Activated CD4-positive, alpha-beta T cell treated with anti-CD3 and anti-CD28 coated beads, Interleukin-2, Interleukin-6, amounts not matched to agents 100 ng/mL and 50 ng/mL, durations not matched to agents 16 hours and 8 hours (primary cell): Measurements from ENCODE around the gene ZBTB16.

Experiments
- DNase-seq: peaks from one replicate; pipeline ENCODE4 v3.0.0-alpha.2; 2020

ZBTB16 gene

DNA sequence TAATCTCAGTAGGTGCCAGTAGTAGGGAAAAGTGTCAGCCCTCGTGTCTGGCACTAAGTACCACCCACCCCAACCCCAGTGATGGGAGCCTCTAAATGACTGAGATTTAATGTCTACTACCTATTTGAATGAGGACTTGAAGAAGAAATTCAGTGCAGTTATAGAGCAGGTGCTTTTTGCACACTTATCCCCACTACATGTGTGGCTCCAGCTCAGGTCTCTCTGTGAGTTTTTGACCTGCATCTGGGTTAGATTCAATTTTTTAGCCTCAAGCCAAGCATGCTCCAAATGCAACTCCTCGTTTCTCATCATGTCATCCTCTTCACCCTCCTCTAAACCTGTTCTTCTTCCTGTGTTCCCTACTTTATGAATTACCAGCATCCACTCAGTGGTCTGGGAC, 211.8 kb downstream of the ZBTB16 start:
- no peak for DNase-seq

DNA sequence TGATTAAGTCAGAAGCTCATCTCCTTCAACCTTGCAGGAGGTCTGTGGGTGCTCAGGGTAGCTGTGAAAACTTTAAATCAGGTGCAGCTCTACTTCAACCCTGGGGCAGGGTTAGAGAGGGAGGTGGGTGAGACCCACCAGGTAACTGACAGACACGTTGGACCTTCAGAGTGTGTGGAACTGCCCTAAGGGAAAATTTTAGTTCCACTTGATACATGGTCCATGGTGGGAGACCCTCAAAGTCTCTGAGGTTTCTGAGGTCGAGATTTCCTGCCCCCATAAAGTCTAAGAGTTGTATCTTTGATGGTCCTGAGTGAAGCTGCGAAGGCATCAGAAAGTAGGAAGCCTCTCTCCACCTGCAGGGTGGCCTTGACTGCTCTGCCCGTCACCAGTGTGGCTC, 212.8 kb downstream of the ZBTB16 start:
- DNase-seq, result no peak

DNA sequence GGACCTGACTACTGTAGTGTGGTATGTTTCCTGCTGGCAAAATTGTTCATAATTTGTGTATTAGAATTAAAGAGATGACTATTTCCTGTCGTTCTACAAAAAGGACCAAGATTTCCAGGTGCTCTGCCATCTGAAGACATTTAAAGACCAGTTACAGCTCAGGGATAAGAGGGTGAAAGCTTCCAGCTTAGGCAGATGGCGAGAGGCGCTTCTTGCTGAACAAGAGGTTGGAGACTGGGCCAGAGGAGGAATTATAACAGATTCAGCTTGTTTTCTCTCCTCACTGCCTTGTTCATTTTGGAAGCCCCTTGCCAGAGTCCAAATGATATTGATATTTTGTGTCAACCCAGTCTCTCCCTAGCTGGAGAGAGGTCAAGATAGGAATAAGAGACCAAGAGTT, 213.6 kb downstream of the ZBTB16 start:
- DNase-seq, result no peak

DNA sequence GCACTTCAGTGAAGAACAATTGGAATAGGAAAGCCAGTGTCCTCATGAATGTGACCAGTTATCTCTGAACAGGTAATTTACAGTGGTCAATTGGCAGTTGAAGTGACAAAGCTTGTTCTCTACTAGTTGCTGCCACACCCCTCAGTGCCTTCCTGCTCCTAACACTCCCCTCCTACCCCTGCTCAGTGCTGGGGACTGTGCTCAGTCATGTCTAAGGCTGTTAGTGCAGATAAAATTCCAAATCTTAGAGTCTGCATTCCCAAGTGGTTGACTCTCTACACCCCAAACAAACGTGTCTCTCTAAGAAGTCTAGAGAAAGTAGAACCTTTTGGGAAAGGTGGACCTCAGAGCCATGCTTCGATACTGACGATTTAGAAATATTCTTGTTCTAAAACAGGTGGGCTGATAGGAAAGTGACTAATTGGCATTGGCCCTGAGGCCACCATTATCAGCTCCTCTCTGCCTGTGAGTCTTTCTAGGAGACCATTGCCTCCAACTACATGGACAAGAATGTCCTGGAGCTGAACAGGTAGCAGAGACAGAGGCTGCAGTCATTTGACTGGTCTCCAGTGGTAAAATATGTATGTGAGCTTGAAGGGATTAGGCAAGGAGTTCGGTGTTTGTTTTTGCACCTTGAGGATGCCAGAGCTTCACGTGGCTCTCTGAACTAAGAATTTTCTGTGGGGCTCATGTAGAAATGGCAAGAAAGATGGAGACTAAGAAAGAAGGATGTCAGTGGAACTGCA, 214.6 kb downstream of the ZBTB16 start:
- DNase-seq, result no peak

DNA sequence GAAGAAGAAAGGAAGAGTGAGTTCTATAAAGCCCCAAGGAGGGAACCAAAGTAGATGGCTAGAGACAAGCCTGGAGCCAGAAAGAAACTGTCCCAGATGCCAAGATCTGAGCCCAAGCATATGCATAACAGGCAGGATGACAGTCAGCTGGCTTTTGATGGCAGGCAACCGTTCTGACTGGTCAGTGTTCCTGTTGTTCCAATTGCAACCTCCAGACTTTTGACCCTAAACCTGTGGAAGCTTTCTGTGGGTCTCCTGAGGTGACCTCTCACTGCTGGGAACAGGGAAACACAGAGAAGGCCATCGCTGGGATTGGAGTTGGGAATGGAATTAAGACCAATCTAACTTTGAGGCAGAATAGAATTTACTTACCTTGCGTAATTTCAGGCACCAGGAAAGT, 215.1 kb downstream of the ZBTB16 start:
- DNase-seq, result no peak

DNA sequence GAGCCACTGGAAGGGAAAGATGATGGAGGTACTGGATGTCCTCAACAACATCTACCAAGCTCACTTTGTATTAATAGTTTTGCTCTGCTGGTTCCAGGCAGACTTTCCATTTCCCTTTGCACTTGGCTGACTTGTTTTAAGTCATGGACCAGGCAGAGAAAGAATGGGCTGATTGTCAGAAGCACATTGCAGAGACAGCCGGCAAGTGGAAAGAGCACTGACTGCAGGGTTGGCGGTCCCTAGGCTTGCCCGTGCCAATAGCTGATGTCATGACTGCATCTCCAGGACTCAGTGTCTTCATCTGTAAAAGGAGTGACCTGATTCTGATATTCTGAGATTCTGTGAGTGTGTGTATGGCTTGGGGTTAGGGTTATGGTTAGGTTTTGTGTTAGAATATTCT, 215.8 kb downstream of the ZBTB16 start:
- DNase-seq, result no peak

DNA sequence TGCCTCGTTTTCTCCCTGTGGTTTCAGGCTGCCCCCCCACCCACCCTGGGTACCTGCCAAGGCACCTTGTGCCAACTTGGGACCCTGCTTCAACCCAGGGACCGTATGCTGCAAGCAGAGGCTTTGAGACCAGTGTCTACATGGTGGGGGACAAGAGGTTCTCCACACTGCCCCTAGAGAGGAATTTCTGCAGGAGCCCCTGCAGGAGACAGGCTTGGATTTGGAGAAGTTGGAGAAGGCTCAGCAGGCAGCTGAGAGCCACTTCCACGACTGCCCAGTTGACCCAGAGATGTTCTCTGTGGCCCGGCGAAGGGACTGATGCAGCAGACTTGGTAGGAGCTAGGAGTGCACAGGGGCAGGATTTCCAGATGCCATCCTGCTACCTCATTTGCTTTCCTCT, 216.6 kb downstream of the ZBTB16 start:
- no peak for DNase-seq

DNA sequence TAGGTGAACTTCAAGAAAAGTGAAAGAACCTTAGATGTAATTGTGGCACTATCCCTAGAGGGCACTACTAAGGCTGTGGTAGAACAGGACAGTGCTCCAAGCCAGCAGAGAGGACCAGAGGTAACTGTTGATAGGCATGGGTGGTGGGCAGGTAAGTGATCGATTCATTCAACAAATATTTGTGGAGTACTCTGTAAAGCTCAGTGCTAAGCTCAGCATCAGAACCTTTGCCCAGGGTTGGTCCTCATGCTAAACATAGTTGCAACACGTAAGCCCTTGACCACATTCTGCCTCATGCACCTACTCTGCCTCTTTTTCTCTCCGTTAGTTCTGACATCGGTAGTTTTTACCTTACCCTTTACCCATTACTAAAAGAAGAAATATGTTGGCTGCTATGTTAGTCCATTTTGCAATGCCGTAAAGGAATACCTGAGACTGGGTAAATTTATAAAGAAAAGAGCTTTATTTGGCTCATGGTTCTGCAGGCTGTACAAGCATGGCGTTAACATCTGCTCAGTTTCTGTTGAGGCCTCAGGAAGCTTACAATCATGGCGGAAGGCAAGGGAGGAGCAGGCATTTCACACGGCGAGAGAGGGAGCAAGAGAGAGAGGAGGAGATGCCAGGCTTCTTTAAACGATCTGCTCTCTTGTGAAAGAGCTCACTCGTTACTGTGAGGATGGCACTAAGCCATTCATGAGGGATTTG, 218.3 kb downstream of the ZBTB16 start:
- no peak for DNase-seq

DNA sequence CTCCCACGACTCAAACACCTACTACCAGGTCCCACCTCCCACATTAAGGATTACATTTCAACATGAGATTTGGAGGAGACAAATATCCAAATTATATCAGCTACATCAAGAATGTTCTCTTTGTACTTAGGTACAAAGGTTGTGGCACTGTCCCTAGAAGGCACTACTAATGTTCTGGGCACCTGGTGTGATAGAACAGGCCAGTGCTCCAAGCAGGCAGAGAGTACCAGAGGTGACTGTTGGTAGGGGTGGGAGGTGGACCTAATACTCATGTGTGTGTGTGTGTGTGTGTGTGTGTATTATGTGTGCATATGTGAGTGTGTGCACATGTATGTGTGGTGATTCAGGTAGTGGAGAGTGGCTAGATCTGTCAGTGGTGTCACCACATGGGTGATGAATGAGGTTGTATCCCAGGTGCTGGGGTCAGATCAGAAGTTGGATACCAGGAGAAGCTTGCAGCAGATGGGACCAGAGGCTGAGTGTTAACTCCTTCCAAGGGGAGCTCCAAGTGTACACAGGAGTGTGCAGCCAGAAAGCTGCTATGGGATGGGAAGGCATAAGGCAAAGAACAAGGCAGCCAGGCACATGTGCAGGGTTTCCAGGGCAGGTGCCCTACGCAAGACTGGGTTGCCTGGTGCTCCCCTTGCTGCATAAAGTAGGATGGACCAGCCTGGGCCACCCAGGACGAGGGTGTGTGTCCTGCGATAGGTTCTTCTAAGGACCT, 219.0 kb downstream of the ZBTB16 start:
- DNase-seq, result no peak

DNA sequence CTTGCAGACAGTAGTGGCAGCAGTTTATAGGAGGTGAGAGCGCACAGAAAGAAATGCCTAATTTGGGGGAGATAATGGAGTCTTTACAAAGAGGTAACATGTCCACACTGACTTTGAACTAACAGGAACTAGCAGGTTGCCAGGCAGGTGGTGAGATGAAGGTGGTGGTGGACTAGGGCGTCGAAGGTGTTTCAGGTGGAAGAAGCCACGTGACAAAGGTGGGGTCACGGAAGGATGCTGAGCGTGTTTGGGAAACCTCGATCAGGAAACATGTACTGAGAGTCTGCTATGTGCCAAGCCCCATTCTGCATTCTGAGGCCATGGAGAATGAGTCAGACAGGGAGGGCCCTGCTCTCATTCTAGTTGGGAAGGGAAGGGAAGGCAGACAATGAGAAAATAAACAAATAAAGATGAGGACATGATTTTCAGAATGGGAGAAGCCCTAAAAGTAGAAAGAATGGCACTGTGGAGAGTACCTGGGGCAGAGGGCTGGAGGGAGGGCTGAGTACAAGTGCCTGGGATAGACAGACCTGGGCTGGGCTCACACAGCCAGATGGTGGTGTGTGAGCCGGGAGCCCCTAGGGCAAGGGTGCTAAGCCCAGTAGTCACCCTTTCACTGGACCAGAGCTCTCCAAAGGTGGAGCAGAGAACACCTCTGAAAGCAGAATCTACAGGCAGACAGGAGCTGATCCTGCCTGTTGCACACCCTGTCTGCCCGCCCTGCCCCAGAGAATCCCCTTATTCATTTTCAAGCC, 220.5 kb downstream of the ZBTB16 start:
- DNase-seq, result no peak

DNA sequence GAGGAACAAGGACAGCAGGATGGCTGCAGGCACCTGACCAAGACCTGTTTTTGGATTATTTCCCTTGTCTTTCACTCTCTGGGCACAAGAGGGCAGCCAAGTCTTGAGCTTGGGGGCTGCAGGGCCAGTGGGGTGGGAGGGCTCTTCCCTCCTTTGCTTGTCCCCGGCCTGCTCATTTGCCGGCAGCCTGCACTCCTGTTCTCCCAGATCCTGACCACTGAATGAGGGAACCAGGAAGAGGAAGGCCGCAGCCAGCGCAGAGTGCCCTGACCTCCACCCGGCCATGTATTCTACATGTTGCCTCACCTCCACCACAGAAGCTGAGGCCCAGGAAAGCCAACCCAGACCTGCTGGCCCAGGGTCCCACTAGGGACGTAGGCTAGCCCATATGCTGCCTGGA, 221.2 kb downstream of the ZBTB16 start:
- peak; percentile 32 for DNase-seq

DNA sequence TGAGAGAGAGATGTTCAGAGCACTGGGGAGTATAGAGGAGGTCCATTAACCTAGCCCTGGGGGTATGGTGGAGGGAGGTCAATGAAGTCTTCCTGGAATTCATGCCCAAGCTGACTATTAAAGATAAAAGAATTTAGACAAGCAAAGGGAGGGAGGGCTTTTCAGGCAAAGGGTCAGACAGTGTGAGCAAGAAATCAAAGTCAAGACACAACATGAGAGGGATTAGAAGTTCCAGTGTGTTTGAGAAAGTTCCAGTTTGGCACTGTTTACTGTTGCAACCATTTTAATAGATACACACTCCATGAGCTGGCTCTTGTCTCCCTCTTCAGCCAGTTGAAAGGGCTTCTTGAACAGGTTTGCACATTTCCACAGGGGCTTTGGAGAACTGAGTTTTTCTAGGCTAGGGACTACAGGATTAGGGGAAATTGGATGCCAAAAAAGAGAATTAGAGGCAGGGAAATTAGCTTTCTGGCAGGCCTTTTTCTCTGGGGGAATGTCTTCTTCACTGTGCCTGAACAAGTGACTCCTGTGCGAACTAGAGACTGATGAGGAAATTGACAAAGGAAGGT, 222.0 kb downstream of the ZBTB16 start:
- no peak for DNase-seq

DNA sequence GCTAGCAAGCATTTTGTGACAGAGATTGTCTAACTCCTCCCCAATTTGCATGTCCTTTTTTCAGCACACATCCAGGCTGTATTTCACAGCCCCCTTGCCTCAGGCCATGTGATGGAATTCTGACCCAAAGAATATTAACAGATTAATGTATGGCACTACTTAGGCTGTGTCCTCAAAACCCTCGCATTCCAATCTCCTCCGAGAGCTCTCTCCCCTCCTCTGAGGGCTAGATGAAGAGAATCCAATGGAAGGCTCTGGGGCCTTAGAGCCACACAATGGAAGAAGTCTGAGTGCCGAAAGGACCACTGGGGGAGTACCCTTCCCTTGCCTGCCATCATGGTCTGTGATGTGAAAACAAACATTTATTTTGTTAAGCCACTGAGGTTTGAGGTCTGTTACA, 223.0 kb downstream of the ZBTB16 start:
- DNase-seq, result no peak

DNA sequence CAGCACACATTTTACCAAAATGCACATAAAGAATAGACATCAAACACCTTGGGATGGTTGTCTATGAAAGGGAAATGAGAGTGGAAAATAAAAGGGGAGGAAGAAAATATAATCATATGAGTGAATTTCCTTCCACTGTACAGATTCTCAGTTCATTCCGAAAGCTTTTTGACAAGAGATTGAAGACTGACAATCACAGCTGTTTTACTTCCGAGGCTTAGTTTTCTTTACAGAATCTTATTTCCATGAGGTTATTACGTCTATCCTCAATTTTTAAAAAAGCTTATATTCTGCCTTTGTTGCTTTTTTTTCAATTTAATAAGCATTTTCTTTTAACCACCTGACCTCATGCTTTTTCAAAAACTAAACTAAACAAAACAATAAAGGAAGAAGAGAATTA, 223.9 kb downstream of the ZBTB16 start:
- DNase-seq, result no peak

DNA sequence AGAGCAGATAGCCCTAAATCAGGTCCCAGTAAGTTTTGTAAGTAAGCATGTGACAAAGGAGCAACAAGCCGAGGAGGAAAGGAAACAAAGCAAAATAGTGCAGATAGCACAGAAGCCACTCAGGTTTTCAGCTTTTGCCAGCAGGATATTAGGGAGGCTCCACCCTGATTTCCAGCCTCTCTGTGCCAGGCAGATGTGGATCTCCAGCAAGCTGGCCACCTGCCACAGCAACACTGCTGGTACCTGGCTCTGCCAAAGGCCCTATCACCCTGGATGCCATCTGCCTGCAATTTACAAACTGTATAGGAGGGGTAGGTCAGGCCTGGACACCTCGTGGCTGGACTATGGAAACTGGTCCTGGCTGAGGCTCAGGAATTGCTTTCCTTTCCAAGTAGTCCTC, 224.5 kb downstream of the ZBTB16 start:
- DNase-seq, result no peak

DNA sequence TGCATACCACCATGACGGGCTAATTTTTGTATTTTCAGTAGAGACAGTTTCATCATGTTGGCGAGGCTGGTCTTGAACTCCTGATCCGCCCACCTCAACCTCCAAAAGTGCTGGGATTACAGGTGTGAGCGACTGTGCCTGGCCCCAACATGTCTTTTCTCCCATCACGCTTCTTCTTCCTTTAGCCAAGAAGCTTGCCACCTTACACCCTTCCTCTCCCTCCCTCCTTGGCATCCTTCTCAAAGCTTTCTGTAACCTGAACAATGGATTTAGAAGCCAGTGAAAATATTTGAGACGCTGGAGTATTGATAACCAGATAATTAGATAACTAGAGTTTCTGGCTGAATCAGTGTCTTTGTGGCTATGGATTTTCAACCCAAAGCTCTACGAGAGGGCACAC, 225.4 kb downstream of the ZBTB16 start:
- DNase-seq, result no peak

DNA sequence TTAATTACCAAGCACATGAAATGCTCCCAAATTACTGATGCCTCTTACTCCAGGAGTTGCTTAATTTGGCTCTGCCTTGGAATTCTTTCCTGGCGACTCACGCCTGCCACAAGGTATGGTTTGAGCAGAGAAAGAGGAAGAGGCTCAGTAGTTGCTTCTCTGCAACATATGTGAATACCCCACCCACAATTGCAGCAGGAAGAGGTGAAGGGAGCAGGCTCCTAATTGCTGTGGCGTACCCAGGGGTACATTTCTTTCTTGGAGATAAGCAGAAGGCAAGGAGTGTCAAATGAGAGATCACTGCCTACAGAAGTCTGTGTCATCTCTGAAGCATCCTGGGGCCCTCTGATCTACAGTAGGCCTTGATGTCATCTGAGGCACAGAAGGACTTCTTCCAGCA, 226.1 kb downstream of the ZBTB16 start:
- no peak for DNase-seq

DNA sequence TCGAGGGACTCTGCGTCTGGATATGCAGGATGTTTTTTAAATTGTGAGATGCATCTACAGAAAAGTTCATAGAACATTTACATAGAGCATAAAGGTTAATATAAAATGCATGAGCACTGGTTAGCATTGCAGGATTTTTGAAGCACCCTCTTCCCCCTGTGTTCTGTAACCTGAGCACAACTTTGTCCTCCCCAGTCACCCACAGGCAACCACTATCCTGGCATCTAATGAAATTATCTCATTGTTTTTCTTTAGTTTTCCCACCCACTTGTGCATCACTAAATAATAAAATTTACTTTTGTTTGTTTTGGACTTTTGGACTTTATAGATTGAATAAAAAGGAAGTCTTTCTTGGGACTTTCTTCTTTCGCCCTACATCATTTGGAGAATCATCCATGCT, 226.7 kb downstream of the ZBTB16 start:
- DNase-seq, result no peak

DNA sequence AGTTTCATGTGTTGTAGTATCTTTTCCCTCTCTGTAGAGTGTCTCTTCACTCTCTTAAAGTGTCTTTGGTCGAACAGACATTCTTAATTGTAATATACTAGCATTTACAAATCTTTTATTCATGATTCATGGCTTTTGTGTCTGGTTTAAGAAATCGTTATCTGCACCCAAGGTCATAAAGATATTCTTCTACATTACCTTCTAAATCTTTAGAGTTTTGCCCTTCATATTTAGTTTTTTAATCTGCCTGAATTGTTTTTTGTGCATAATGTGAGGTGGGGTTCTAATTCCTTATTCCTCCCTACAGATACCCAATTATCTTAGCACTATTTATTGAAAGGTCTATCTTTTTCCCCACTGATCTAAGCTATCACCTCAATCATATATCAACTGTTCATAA, 227.6 kb downstream of the ZBTB16 start:
- no peak for DNase-seq

DNA sequence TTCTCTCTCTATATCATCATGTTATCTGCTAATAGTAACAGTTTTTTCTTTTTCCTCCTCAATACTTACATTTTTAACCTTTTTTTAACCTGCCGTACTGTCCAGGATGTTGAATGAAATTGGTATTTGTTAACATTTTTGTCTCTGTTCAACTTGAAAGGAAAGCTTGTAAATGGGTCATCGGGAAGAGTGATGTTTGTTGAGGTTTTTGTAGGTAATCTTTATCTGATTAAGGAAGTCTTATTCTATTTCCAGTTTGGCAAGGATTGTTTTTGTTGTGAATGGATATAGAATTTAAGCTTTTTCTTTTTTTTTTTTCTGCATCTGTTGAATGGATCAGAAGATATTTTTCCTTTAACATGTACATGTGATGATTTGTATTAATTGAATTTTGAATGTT, 228.6 kb downstream of the ZBTB16 start:
- DNase-seq, result no peak

DNA sequence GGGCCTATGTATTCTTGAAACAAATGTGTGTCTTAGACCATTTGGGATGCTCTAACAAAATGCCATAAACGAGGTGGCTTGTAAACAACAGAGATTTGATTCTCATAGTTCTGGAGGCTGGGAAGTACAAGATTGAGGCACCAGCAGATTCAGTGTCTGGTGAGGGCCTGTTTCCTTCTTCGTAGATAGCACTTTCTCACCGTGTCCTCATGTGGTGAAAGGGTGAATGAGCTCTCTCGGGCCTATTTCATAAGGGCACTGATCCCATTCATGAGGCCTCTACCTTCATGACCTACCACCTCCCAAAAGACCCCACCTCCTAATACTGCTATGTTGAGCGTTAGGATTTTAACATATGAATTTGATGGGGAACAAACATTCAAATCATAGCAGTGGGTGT, 230.3 kb downstream of the ZBTB16 start:
- DNase-seq, result no peak

DNA sequence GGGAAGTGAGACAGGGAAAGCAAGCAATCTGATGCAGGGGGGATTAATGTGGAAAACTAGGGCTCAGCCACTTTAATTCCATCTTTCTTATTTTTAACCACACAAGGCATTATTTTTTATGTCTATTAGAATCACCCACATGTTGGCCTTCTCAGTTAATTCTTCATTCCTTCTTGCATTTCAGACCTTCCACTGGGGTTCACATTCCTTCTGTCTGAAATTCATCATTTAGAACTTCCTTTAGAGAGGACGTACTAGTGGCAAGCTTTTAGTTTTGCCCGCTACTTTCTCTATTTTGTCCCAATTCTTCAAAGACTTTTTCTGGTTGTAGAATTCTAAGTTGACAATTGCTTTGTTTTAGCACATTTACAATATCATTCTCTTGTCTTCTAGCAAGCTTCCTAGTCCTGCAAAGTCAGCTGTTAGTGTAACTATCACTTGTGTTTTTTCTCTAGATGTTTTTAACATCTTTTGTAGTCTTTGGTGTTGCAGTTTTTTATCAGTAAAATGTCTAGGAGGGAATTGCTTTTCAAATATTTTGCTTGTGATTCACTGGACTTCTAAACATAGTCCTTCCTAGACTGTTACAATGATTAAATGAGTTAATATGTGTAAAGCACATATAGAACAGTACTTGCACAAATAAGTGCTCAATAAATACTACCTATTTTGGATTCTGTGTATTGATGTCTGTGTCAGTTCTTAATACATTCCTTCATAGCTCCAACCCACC, 231.2 kb downstream of the ZBTB16 start:
- no peak for DNase-seq
